Ovary (tissue), 9 donors: ENCODE results near the gene TMEM82. TPM values are rescaled to one million over a fixed set of nuclear protein-coding genes. Genes with fewer than 3 reads are reported as not detected.

Source experiments
- DNase-seq, 5 donors: peaks; one replicate each; pipeline ENCODE4 v3.0.0-alpha.2; 2019 to 2020
- H3K27ac ChIP-seq, 2 donors: fragments of 200-600 bp; one replicate each; pipeline versions ENCODE4 v1.5.1 to v1.8.0; 2019 to 2022
- H3K27me3 ChIP-seq: fragments of 200-600 bp; one replicate; pipeline ENCODE4 v1.8.0; 2022
- H3K36me3 ChIP-seq: fragments of 200-600 bp; sonication (generic); one replicate; pipeline ENCODE4 v1.5.1; 2019
- H3K4me1 ChIP-seq: one replicate; pipeline ENCODE4 v1.8.1; 2013; ENCODE audit warnings: mild to moderate bottlenecking, moderate library complexity; ENCODE audit not compliant: insufficient read depth
- H3K4me3 ChIP-seq: fragments of 200-600 bp; sonication (generic); one replicate; pipeline ENCODE4 v1.5.1; 2017
- H3K9me3 ChIP-seq, 2 donors: fragments of 200-600 bp in 1 of 2; sonication (generic) in 1 of 2; one replicate each; pipeline versions ENCODE4 v1.5.1 to v1.8.1; 2013 to 2019; ENCODE audit warnings: mild to moderate bottlenecking in 1 of 2, moderate library complexity in 1 of 2
- EP300 ChIP-seq: sonication (generic); formaldehyde crosslinking; IDR thresholded peaks from one replicate; pipeline ENCODE4 v1.6.1; 2017; ENCODE audit warnings: antibody characterized with exemption
- POLR2A ChIP-seq: fragments of 450-650 bp; IDR thresholded peaks from one replicate; pipeline ENCODE4 v1.6.1; 2017; ENCODE audit warnings: antibody characterized with exemption, mild to moderate bottlenecking, moderate library complexity
- WGBS, 3 donors: extraction: QIAGEN DNeasy Blood & Tissue Kit in 1 of 3; methylation state at CpG; one replicate each; pipeline versions ENCODE4 v1.1.5 to v1.1.7; 2013 to 2017; 5-methylcytosine and 5-hydroxymethylcytosine counted together
- intact Hi-C, 4 donors: fragments of 100-400 bp; cut with DNase I; formaldehyde crosslinking; loops; one replicate each; pipeline versions ENCODE4 v1.11.0 to v1.15.1; 2022 to 2023
- polyA plus RNA-seq, 2 donors: library from polyadenylated mRNA; stranded (reverse); fragments of 200-250 nt in 1 of 2; fragments of 350-450 nt in 1 of 2; fragmentation: Illumina TruSeq in 1 of 2; extraction: RNeasy Lipid Tissue Mini Kit (QIAGEN cat#74804) in 1 of 2; gene quantifications; one replicate each; pipeline ENCODE4 v1.2.3, GENCODE V29; 2013 to 2014
- total RNA-seq, 7 donors: library from RNA; depleted of rRNA in 2 of 7; stranded (reverse); fragments of >200 nt in 2 of 7; fragmentation: NEBNext Ultra II Directional in 3 of 7; extraction: Animal tissue kit (Norgen Biotek cat#: 25700) in 3 of 7; gene quantifications; one replicate each; pipeline versions ENCODE4 v1.1.0 to v1.2.4, GENCODE V29; 2016 to 2023
- TF ChIP-seq, protein P1 (sequence below), 3 donors: fragments of 450-650 bp in 2 of 3; fragments of 200-600 bp in 1 of 3; IDR thresholded peaks; one replicate each; pipeline versions ENCODE4 v1.5.1 to v1.8.0; 2016 to 2022; ENCODE audit warnings: antibody characterized with exemption in 3 of 3, mild to moderate bottlenecking in 1 of 3
- donor health status: DM: no; HTN: no; CAD: no; lungs with moderate emphysema.
- donor health status: DM: no; HTN: no; CAD: no.
- donor health status: Bipolar disorder and iron deficiency.
- donor health status: DM: yes; HTN: yes; CAD: no.
- donor health status: DM: no; HTN: no; CAD: no.
- donor health status: DM: yes; HTN: yes; CAD: no.

Gene TMEM82
- total and polyA plus RNA-seq, 9 donors = not detected

GRCh38 chr1:15734901-15735300 is 7.4 kb upstream of the TMEM82 start:
- H3K27ac ChIP-seq = no peak overlapping the region
- intact Hi-C loops = loop anchor here in 3 of 4 donors (10.0 kb wide), 2 partner anchors 140 to 410 kb away; no protein-coding TSS in a partner anchor

DNA sequence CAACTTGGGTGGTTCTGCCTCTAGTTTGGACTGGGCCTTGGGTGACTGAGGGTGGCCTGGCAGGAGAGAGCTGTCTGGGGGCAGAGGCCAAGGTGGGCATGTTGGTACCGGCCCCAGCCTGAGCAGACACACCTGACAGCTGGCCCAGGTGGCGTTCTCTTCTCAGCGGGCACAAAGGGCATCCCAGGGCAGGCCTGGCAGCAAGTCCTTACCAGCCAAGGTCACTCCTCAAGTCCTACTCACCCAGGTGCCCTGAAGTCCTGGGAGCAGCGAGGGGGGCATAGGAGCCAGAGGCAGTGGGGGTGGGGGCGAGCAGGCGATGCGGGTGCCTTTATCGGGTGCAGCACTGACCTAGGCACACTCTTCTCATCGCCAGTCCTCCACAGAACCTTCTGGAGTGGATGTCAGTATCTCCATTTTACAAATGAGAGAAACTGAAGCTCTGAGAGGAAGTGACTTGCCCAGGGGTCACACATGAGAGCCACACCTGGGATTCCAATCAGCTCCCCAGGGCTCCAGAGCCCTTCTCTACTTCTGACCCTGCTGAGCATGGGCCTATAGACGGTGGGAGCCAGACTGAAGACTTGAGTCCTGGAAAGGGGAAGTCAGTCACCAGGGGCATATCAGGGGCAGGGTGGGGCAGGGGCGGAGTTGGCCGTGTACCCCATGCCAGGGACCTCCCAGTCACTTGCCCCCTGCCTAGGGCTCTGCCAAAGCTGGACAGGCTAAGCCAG is 6.8 kb upstream of the TMEM82 start:
- TF ChIP-seq, protein P1, sequence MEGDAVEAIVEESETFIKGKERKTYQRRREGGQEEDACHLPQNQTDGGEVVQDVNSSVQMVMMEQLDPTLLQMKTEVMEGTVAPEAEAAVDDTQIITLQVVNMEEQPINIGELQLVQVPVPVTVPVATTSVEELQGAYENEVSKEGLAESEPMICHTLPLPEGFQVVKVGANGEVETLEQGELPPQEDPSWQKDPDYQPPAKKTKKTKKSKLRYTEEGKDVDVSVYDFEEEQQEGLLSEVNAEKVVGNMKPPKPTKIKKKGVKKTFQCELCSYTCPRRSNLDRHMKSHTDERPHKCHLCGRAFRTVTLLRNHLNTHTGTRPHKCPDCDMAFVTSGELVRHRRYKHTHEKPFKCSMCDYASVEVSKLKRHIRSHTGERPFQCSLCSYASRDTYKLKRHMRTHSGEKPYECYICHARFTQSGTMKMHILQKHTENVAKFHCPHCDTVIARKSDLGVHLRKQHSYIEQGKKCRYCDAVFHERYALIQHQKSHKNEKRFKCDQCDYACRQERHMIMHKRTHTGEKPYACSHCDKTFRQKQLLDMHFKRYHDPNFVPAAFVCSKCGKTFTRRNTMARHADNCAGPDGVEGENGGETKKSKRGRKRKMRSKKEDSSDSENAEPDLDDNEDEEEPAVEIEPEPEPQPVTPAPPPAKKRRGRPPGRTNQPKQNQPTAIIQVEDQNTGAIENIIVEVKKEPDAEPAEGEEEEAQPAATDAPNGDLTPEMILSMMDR (IDR thresholded peaks at IDR 0.05) = no peak
- TF ChIP-seq POLR2A (no peak), EP300 (no peak)
- H3K36me3 ChIP-seq = no peaks in the 10 kb centered on the region

More at GRCh38 chr1:15734901-15735300, 7.4 kb upstream of the TMEM82 start:
- Histone ChIP-seq H3K4me3 (no peak overlapping the region), H3K36me3 (no peaks in the 10 kb centered on the region), H3K9me3 (no peaks in the 10 kb centered on the region), H3K4me1 (peaks cover 5% of the 10 kb centered on the region), H3K27me3 (no peaks in the 10 kb centered on the region)
- WGBS, 3 donors = 74 to 90% (median 82%) methylated on average over 15 to 17 of the region's 17 CpGs
- no peak for TF ChIP-seq POLR2A
- TF ChIP-seq EP300 = no peak
- TF ChIP-seq, protein P1 (IDR thresholded peaks at IDR 0.05) = no peak
- DNase-seq = no peak

DNA sequence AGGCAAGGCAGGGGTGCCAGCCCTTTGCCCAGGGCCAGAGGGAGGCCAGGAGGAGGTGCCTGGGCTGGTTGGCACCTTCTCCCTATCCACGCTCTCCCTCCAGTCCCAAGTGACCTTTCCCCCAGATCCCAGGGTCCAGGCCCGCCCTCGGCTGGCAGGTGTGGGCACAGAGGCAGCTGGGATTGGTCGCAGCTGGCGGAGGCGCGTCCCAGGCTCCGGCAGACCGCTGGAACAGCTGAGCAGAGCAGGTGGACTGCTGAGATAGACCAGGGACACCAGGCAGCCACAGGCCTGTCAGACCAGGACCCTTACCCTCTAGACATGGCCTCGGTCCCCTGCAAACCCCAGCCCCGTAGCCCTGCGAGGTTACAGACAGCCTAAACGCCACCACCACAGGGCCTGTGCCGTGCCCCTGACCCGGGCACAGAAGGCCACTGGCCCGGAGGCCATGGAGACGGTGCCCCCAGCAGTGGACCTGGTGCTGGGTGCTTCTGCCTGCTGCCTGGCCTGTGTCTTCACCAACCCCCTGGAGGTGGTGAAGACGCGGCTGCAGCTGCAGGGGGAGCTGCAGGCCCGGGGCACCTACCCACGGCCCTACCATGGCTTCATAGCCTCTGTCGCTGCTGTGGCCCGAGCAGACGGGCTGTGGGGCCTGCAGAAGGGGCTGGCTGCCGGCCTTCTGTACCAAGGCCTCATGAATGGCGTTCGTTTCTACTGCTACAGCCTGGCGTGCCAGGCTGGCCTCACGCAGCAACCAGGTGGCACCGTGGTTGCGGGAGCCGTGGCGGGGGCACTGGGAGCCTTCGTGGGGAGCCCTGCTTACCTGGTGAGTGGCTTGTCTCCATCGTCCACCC is 6.0 kb upstream of the TMEM82 start, which contains the start of gene SLC25A34:
Gene SLC25A34 (plus strand): TSS at position 221 of the 854 bp plus-strand sequence. CDS start 228 bp downstream, at position 449.
- DNase-seq = no peak

More for the DNA sequence above, 6.8 kb upstream of the TMEM82 start:
- H3K9me3 ChIP-seq = no peaks in the 10 kb centered on the region
- DNase-seq = no peak
- intact Hi-C loops = loop anchor here in 3 of 4 donors (10.0 kb wide), 2 partner anchors 141 to 411 kb away; no protein-coding TSS in a partner anchor
- H3K4me1 ChIP-seq = peaks cover 5% of the 10 kb centered on the region
- no peak overlapping the region for H3K4me3 ChIP-seq
- WGBS, 3 donors = 77 to 87% (median 82%) methylated on average over 12 of the region's 12 CpGs
- H3K27ac ChIP-seq = peak overlapping the region in 1 of 2 donors; percentile 30
- H3K27me3 ChIP-seq = no peaks in the 10 kb centered on the region

DNA sequence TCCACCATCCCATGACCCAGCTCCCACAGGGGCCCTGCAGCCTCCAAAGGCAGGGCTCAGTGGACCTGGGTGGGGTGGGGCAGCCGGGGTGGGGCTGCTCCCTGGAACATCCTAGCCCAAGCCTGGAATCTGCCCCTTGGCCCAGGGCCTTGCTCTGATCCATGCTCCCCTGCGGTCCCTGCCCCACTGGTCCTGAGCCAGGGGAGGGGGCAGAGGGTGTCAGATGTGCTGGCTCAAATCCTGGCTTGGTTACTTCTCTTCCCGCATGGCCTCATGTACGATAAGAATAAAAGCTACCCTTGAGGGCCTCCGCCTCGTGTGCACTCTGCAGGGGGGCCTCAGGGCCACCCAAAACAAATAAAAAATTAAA is 5.4 kb upstream of the TMEM82 start:
- H3K9me3 ChIP-seq = no peaks in the 10 kb centered on the region
- WGBS, 3 donors = 25 to 55% (median 33%) methylated on average over 6 of the region's 6 CpGs
- no peak overlapping the region for H3K4me3 ChIP-seq
- peaks cover 5% of the 10 kb centered on the region for H3K4me1 ChIP-seq
- intact Hi-C loops = loop anchor here in 3 of 4 donors (10.0 kb wide), 2 partner anchors 142 to 412 kb away; no protein-coding TSS in a partner anchor
- TF ChIP-seq POLR2A = no peak
- H3K27ac ChIP-seq = no peak overlapping the region
- no peaks in the 10 kb centered on the region for H3K36me3 ChIP-seq
- no peaks in the 10 kb centered on the region for H3K27me3 ChIP-seq
- no peak for DNase-seq

More for the DNA sequence above, 6.0 kb upstream of the TMEM82 start, which contains the start of gene SLC25A34:
- H3K27me3 ChIP-seq = no peaks in the 10 kb centered on the region
- H3K4me3 ChIP-seq = no peak within 1 kb of the TSS
- peak within 1 kb of the TSS in 1 of 2 donors; percentile 30 for H3K27ac ChIP-seq
- TF ChIP-seq EP300 = no peak
- TF ChIP-seq, protein P1 (IDR thresholded peaks at IDR 0.05) = no peak
- TF ChIP-seq POLR2A = no peak
- H3K36me3 ChIP-seq = no peaks in the 10 kb centered on the region
- WGBS, 3 donors = 79 to 85% (median 85%) methylated on average over 23 to 35 of the region's 35 CpGs
- intact Hi-C loops = loop anchor here in 3 of 4 donors (10.0 kb wide), 2 partner anchors 141 to 411 kb away; no protein-coding TSS in a partner anchor
- no peaks in the 10 kb centered on the region for H3K9me3 ChIP-seq
- H3K4me1 ChIP-seq = peaks cover 5% of the 10 kb centered on the region
